GM23248 (cell line): ENCODE measurements around the gene MAD2L1BP.

ENCODE experiments used
- EZH2 ChIP-seq: fragments of 200-600 bp; sonication (generic); IDR thresholded peaks from 2 replicates; pipeline ENCODE4 v1.6.1; 2018; ENCODE audit warnings: antibody characterized with exemption, mild to moderate bottlenecking; ENCODE audit not compliant: insufficient read depth, poor library complexity, severe bottlenecking
- EZH2phosphoT487 ChIP-seq: fragments of 200-600 bp; sonication (generic); IDR thresholded peaks from 2 replicates; pipeline ENCODE4 v1.6.1; 2018; ENCODE audit warnings: antibody characterized with exemption, moderate library complexity, mild to moderate bottlenecking, low read depth; ENCODE audit not compliant: insufficient read depth

GRCh38 chr6:43639984-43640800 is 4.6 kb downstream of the MAD2L1BP start:
- TF ChIP-seq EZH2, result no peak
- TF ChIP-seq EZH2phosphoT487, result no peak
